Endothelial cell of umbilical vein (primary cell): ENCODE measurements around the gene OCA2. TPM values are rescaled to one million over a fixed set of nuclear protein-coding genes. Genes with fewer than 3 reads are reported as not detected.

Experiments
- BruUV-seq: library from RNA; stranded (reverse); fragments of 400-500 nt; replicated peaks from 2 replicates; lab custom pipeline; 2021; lab: Mats Ljungman, UMichigan
- CTCF ChIA-PET: fragments of 300-600, 350-600 bp; sonication (Branson Sonifier 250); formaldehyde crosslinking; loops from one replicate; lab custom pipeline; 2021; ENCODE audit warnings: antibody characterized with exemption, inconsistent platforms; lab: Charles Lee
- POLR2A ChIA-PET: fragments of 300-600, 350-600 bp; sonication (Branson Sonifier 250); formaldehyde crosslinking; loops from one replicate; lab custom pipeline; 2021; ENCODE audit warnings: antibody characterized with exemption, inconsistent platforms; lab: Charles Lee
- DNase-seq: peaks from one replicate; pipeline ENCODE4 v3.0.0-alpha.2; 2011; ENCODE audit warnings: low read depth, low spot score
- FAIRE-seq: peaks from 2 replicates; lab custom pipeline; 2011; peaks lifted over from hg19 to GRCh38; lab: Jason Lieb, UNC
- H2AFZ ChIP-seq: 2 replicates; pipeline ENCODE4 v1.6.0; 2012; ENCODE audit warnings: low read depth, low read length, control low read depth, inconsistent platforms
- H3K27ac ChIP-seq: 2 replicates; pipeline ENCODE4 v1.5.1; 2011; ENCODE audit warnings: low read depth, mild to moderate bottlenecking, control low read depth, low read length, moderate library complexity; ENCODE audit not compliant: insufficient read depth
- H3K27me3 ChIP-seq, 2 experiments: 2 replicates each; pipeline versions ENCODE4 v1.6.0 to v1.6.1; 2011; ENCODE audit warnings: low read length in 2 of 2, mixed read lengths in 1 of 2; ENCODE audit not compliant: control insufficient read depth in 2 of 2, insufficient read depth in 2 of 2
- H3K36me3 ChIP-seq, 2 experiments: 2 replicates in 1 of 2; 3 replicates in 1 of 2; pipeline ENCODE4 v1.5.1; 2011; ENCODE audit warnings: low read length in 2 of 2, mild to moderate bottlenecking in 1 of 2, moderate library complexity in 1 of 2; ENCODE audit not compliant: control insufficient read depth in 2 of 2, insufficient read depth in 2 of 2; ENCODE audit errors: extremely low read depth in 1 of 2
- H3K4me1 ChIP-seq: 3 replicates; pipeline ENCODE4 v1.5.1; 2011; ENCODE audit warnings: mild to moderate bottlenecking, low read length; ENCODE audit not compliant: control insufficient read depth, insufficient read depth; ENCODE audit errors: extremely low read depth
- H3K4me2 ChIP-seq: 2 replicates; pipeline ENCODE4 v1.6.1; 2011; ENCODE audit warnings: low read length, control low read depth, mixed read lengths; ENCODE audit not compliant: insufficient read depth
- H3K4me3 ChIP-seq, 3 experiments: fragments of 200-600 bp in 1 of 3; sonication (generic), shearing (Covaris generic) in 1 of 3; replicated peaks in 1 of 3; 2 replicates each; pipeline ENCODE4 v1.5.1; 2011 to 2016; ENCODE audit warnings: control low read depth in 3 of 3, low read length in 3 of 3, mild to moderate bottlenecking in 2 of 3, inconsistent platforms in 1 of 3, low read depth in 1 of 3, moderate library complexity in 1 of 3; ENCODE audit not compliant: insufficient read depth in 1 of 3
- H3K79me2 ChIP-seq: 2 replicates; pipeline ENCODE4 v1.6.0; 2012; ENCODE audit warnings: low read length, inconsistent platforms; ENCODE audit not compliant: control insufficient read depth, insufficient read depth
- H3K9ac ChIP-seq: replicated peaks from 2 replicates; pipeline ENCODE3; 2011; ENCODE audit warnings: low read length, control low read depth; ENCODE audit not compliant: insufficient read depth; ENCODE audit errors: extremely low read depth
- H3K9me1 ChIP-seq: replicated peaks from 3 replicates; pipeline ENCODE4 v1.6.0; 2011; ENCODE audit warnings: mild to moderate bottlenecking, low read length; ENCODE audit not compliant: control insufficient read depth, insufficient read depth; ENCODE audit errors: extremely low read depth
- H3K9me3 ChIP-seq: replicated peaks from 2 replicates; pipeline ENCODE4 v1.5.1; 2012; ENCODE audit warnings: low read length, inconsistent platforms; ENCODE audit not compliant: control insufficient read depth, insufficient read depth
- H4K20me1 ChIP-seq: replicated peaks from 2 replicates; pipeline ENCODE3; 2011; ENCODE audit warnings: mild to moderate bottlenecking, low read length; ENCODE audit not compliant: control insufficient read depth, insufficient read depth; ENCODE audit errors: extremely low read depth
- CTCF ChIP-seq, 2 donors: IDR thresholded peaks; 1 replicate in 1 of 2; 2 replicates in 1 of 2; pipeline ENCODE4 v1.5.1; 2011; ENCODE audit warnings: low read length in 2 of 2, mild to moderate bottlenecking in 2 of 2, moderate library complexity in 2 of 2, control low read depth in 1 of 2, inconsistent platforms in 1 of 2, low read depth in 1 of 2; ENCODE audit not compliant: insufficient read depth in 1 of 2; ENCODE audit errors: extremely low read depth in 1 of 2
- EZH2 ChIP-seq: IDR thresholded peaks from 2 replicates; pipeline ENCODE4 v1.6.1; 2012; ENCODE audit warnings: borderline replicate concordance, low read depth, mild to moderate bottlenecking, moderate library complexity, low read length, inconsistent platforms; ENCODE audit not compliant: severe bottlenecking
- FOS ChIP-seq: IDR thresholded peaks from 2 replicates; pipeline ENCODE4 v1.6.1; 2011; ENCODE audit warnings: mild to moderate bottlenecking, low read length, moderate library complexity, borderline replicate concordance; ENCODE audit not compliant: insufficient read depth
- GATA2 ChIP-seq: IDR thresholded peaks from 2 replicates; pipeline ENCODE4 v1.7.0; 2011; ENCODE audit warnings: low read depth, mild to moderate bottlenecking, moderate library complexity, mixed read lengths, low read length; ENCODE audit not compliant: insufficient read length, insufficient read depth
- JUN ChIP-seq: IDR thresholded peaks from 2 replicates; pipeline ENCODE4 v1.6.1; 2011; ENCODE audit warnings: borderline replicate concordance, low read depth; ENCODE audit not compliant: insufficient read length, insufficient read depth
- MAX ChIP-seq: IDR thresholded peaks from 2 replicates; pipeline ENCODE4 v1.6.1; 2011; ENCODE audit not compliant: insufficient read depth, insufficient read length
- MYC ChIP-seq: IDR thresholded peaks from one replicate; pipeline ENCODE4 v1.6.1; 2011; ENCODE audit warnings: mild to moderate bottlenecking, low read depth, low read length
- POLR2A ChIP-seq: IDR thresholded peaks from 2 replicates; pipeline ENCODE4 v1.6.1; 2012; ENCODE audit warnings: low read depth, mild to moderate bottlenecking, control low read depth, low read length
- POLR2AphosphoS5 ChIP-seq: IDR thresholded peaks from 2 replicates; pipeline ENCODE4 v1.6.1; 2012; ENCODE audit warnings: low read depth, mild to moderate bottlenecking, control low read depth, low read length, moderate library complexity; ENCODE audit not compliant: insufficient read depth
- dilution Hi-C: fragments of 300-500 bp; cut with MboI; formaldehyde crosslinking; loops from one replicate; pipeline ENCODE4 v1.15.0; 2019; ENCODE audit warnings: low sequenced_read_pairs; ENCODE audit not compliant: extremely low pct_ligation_motif_present
- intact Hi-C: fragments of 100-400 bp; cut with micrococcal nuclease; formaldehyde crosslinking; loops from one replicate; pipeline ENCODE4 v1.10.0; 2022
- polyA plus RNA-seq, 4 experiments: library from polyadenylated mRNA; depleted of rRNA in 3 of 4; stranded (reverse) in 3 of 4; unstranded in 1 of 4; fragments of >200 nt; gene quantifications; 2 replicates each; pipeline versions ENCODE4 v1.2.1 to v1.2.3, GENCODE V29; 2011 to 2012; ENCODE audit warnings: missing spikeins in 1 of 4
- total RNA-seq: library from RNA; stranded (reverse); gene quantifications from 2 replicates; pipeline ENCODE4 v1.2.3, GENCODE V29; 2021

The OCA2 gene
- total and polyA plus RNA-seq, 2 donors (not counting 3 experiments of a cell fraction or from before 2014, with no cell fraction given): not detected

GRCh38 chr15:27989838-27990237 lies 109.3 kb downstream of the OCA2 start:
- H3K9me1 ChIP-seq: no peaks in the 10 kb centered on the region
- H3K4me1 ChIP-seq: no peaks in the 10 kb centered on the region
- CTCF ChIA-PET: no interaction called here
- BruUV-seq: no TSS peak
- H3K4me3 ChIP-seq: no peak overlapping the region
- no peaks in the 10 kb centered on the region for H4K20me1 ChIP-seq
- H2AFZ ChIP-seq: no peak overlapping the region
- H3K9ac ChIP-seq: no peak overlapping the region
- H3K36me3 ChIP-seq: no peaks in the 10 kb centered on the region
- DNase-seq (no peak), FAIRE-seq (no peak)
- no peak overlapping the region for H3K27ac ChIP-seq
- dilution Hi-C loops (no loop called here), intact Hi-C loops (no loop called here)
- H3K27me3 ChIP-seq: no peaks in the 10 kb centered on the region
- POLR2A ChIA-PET: no interaction called here
- H3K4me2 ChIP-seq: no peak overlapping the region
- H3K9me3 ChIP-seq: peaks cover 7% of the 10 kb centered on the region
- TF ChIP-seq JUN: no peak
- no peak for TF ChIP-seq POLR2A
- no peak for TF ChIP-seq EZH2
- no peak for TF ChIP-seq MAX
- no peak for TF ChIP-seq POLR2AphosphoS5
- no peak for TF ChIP-seq CTCF (IDR thresholded peaks at IDR 0.05; ENCODE audit: extremely low read depth in 1 of 2, insufficient read depth in 1 of 2, low read depth in 1 of 2, low read length in 2 of 2)
- no peak for TF ChIP-seq MYC
- no peak for TF ChIP-seq FOS
- TF ChIP-seq GATA2: no peak
- no peaks in the 10 kb centered on the region for H3K79me2 ChIP-seq
